Amniotic stem cell (primary cell): ENCODE data around the gene EXOC3.
"Not testable (repeated sequence)": the region's sequence is repeated elsewhere in the genome, so short reads cannot be mapped to it uniquely, and the experiment has no call there.

Source experiments
- DNase-seq: peaks from one replicate; lab custom pipeline; 2025; lab: John Stamatoyannopoulos, UW

Gene EXOC3

GRCh38 chr5:502325-503079 lies 59.5 kb downstream of the EXOC3 start:
- no peak for DNase-seq

- DNase-seq, result no peak
Measured at GRCh38 chr5:504326-505154, 61.6 kb downstream of the EXOC3 start.

- DNase-seq, result no peak
Measured at GRCh38 chr5:505951-506525, 63.1 kb downstream of the EXOC3 start.

- DNase-seq, result not testable (repeated sequence)
Measured at GRCh38 chr5:507986-508575, 65.1 kb downstream of the EXOC3 start.

DNA sequence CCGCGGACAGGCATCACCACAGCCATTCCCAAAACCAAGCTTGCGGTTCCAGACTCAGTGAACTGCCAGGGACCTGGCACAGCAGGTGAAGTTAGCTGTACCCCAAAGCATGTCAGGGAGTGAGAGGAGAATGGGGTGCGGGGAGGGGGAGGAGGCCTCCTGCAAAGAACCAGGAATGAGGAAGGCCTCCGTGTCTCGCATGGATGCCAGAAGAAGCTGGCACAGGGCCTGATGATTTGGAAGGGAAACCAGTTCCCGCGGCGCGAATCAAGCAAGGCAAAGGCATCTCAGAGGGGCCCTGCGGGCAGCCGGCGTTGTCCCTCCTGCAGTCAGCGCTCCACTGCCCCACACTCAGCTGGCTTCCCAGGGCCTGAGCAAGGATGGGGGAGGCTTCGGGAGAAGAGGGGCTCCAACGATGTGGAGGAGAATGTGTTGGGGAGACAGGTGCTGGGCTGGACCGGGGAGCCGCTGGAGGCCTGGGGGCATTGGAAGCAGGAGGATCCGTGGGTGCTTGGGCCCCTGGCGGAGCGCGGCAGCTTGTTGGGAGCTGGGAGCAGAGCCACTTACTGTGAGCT lies 66.7 kb downstream of the EXOC3 start:
- no peak for DNase-seq

DNA sequence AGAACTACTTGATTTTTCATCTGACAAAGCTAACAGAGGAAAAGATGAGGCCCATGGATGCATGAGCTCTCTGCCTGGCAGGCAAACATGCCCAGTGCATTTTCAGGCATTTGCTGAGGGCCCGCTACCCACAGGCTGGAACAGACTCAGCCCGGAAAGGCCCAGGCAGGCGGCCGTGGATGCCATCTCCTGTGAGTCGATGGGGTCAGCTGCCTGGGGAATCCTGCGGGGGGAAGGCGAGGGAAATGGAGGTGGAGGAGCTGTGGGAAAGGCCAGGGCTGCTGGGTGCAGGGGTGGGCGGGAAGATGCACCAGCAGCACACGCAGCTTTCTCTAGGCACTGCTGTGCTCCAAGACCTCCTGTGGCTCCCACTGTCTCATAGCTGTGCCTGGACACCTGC lies 67.5 kb downstream of the EXOC3 start:
- no peak for DNase-seq

- no peak for DNase-seq
Measured at GRCh38 chr5:511476-511875, 68.5 kb downstream of the EXOC3 start.

GRCh38 chr5:513216-514100 lies 70.5 kb downstream of the EXOC3 start:
- no peak for DNase-seq

- no peak for DNase-seq
Measured at GRCh38 chr5:514101-514485, 71.1 kb downstream of the EXOC3 start.

DNA sequence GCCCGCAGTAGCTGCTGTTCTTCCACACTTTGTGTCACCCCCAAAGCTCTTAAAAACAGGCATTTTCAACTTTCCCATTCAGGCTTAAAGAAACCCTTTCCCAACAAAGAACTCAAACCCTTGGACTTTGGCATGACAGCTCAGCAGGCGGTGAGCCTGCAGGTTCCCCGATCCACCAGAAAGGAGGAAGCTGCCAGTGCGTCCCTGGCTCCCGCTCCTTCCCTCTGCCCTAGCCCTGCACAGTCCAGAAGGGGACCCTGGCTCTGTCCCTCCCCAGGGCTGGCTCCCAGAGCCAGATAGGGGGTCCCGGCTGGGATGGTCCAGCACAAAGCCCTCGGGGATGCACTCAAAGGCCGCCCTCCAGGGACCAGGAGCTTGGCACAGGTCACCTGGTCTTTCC lies 71.7 kb downstream of the EXOC3 start:
- no peak for DNase-seq

DNA sequence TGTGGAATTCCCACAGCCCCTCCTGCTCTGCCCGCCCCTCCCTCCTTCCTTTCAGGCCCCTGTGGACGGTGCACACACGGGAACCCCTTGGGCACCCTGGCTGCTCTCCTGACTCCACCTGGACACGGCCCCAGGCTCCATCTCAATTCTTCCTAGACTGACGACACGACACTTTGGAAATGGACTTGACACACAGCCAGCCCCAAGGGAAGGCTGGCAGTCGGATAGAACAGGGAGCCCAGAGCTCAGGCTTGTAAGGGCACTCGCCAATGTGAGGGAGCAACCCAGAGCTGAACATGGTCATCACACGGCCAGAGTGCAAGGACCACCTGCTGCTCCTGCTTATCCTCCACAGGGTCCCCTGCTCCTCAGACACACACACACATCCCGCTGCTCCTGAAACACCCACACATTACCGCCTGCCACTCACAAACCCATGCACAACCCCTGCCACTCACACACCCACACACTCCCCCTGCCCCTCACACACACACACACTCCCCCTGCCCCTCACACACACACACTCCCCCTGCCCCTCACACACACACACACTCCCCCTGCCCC lies 72.4 kb downstream of the EXOC3 start:
- DNase-seq, result no peak

GRCh38 chr5:516338-516925 lies 73.5 kb downstream of the EXOC3 start:
- no peak for DNase-seq
